Measurements from ENCODE around the gene CCT7.

CCT7 gene

GRCh38 chr2:73269686-73270465 is 35.8 kb downstream of the CCT7 start:
- FAIRE-seq = no peak

GRCh38 chr2:73272270-73272669 is 38.2 kb downstream of the CCT7 start:
- FAIRE-seq = no peak

DNA sequence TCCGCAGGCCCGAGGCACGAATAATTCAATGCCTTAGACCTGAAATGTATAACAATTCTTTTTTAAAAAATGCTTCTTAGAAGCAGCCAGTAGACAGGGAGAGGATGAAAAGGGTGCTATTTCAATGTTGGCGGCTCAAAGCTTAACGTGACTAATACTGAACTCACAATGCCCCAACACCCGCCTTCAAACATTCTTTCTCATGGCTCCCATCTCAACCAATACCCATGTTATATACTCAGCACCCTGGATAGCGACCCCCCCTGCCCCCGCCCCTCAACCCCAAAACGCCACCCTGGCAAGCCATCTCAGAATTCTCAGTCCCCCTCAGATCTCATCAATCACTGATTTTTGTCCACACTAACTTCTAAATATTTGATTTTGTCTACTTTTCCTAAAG is 45.7 kb downstream of the CCT7 start:
- FAIRE-seq = no peak

- FAIRE-seq = no peak
Observed at GRCh38 chr2:73281244-73281643, 47.1 kb downstream of the CCT7 start.

- FAIRE-seq = no peak
Observed at GRCh38 chr2:73282924-73283544, 48.9 kb downstream of the CCT7 start.

- FAIRE-seq = no peak
Observed at GRCh38 chr2:73283545-73284295, 49.6 kb downstream of the CCT7 start.

DNA sequence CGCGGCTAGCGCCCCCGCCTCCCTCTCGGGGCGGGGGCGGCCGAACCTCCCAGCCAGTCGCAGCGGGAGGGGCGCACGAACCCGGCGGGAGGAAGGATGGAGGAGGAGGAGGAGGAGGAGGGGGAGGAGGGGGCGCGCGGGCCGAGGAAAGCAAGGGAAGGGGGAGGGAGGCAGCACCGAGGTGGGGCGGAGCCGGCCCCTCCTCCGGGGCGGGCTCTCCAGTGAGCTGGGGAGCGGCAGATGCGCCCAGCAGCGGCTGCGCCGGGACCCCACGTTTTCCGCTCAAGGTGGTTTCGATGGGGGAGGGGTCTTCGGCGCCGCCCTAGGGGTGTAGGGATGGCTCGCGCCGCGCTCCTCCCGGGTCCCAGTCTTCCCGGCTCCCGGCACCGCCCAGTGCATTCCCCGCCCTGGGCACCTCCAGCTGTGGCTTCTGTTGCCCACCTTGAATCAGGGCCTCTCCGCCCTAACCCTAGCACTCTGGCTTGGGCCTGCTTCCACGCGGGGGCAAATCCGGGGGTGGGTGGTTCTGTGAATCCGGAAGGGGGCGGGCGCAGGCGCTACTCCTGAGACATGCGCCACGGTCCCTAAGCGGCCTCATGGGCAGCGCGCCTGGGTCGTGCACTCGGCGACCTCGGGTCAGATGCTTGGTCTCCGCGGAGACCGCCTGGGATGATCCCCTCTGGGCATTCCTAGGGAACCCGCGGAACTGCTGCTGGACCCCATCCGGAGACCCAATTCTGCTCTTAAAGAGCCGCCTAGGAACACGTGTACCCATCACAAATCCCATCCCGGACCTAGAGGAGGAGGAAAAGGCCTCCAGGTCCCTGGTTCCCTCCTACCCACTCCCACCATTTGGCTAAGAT is 50.4 kb downstream of the CCT7 start, which contains the start of gene FBXO41:
Gene FBXO41, minus strand, starts transcription at position 183 of the 863 bp plus-strand sequence. CDS start 14,848 bp downstream, outside the sequence.
- FAIRE-seq = no peak

DNA sequence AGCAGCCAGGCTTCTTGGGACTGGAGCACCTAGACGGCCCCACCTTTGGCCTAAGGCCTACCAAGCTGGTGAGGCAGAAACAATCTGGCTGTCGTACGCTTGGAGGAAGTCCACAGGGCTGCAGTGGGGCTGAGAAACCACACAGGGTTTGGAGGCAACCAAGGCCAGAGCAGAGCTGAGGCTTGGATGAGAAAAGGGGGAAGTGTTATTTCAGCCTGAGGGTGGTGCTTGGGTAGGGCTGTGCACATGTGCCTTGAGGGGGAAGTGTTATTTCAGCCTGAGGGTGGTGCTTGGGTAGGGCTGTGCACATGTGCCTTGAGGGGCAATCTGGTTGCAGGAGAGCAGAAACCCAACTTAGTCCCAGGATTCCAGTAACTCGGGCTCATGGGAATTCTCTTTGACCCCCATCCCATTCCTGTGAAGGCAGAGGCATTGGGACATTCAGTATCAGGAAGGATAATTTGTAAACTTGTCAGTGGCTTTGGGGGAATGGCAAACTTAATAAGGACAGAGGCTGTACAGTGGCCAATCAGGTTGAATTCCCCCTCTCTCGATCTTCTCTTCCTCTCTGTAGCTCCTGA is 51.1 kb downstream of the CCT7 start:
- FAIRE-seq = no peak

DNA sequence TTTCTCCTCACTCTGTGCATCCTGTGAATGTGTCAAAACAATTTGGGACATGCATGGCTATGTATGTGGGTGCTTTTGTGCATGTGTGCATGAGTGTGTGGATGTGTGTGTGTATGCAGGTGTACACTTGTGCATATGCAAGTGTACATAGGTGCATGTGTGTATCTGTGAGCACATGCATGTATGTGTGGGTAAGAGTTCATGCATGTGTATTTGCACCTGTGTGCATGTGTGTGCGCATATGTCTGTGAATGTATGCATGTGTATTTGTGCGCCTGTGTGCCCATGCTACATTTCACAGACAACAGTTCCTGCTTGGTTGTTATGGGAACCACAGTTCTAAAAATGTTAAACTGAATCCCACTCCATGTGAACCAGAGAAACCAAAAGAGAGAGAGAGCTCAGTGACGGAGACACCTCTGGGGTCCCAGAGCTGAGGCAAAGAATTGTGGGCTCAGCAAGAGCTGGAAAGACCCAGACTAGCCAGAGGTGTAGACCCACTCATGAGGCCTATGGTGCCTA is 52.1 kb downstream of the CCT7 start:
- FAIRE-seq = no peak

DNA sequence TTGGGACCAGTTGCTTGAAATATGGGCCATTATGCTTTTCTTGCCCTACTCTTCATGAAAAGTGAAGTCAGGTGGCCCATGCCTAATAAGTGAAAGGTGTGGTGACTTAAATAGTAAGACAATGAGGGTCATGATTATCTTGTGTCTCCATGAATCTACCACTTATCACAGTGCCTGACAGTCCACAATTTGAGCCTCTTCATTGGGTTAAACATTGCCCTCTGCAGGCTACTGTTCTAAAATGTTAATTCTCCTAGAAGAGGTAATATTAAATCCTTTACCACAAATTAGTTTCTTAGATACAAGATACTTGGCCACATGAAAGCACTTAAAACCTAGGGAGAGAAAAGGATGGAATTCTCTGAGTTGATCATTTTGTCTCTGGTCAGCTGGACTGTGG is 55.2 kb downstream of the CCT7 start:
- no peak for FAIRE-seq

GRCh38 chr2:73290049-73290839 is 56.1 kb downstream of the CCT7 start:
- FAIRE-seq = no peak

GRCh38 chr2:73291093-73291460 is 57.0 kb downstream of the CCT7 start:
- FAIRE-seq = no peak

GRCh38 chr2:73291461-73292315 is 57.6 kb downstream of the CCT7 start:
- no peak for FAIRE-seq

DNA sequence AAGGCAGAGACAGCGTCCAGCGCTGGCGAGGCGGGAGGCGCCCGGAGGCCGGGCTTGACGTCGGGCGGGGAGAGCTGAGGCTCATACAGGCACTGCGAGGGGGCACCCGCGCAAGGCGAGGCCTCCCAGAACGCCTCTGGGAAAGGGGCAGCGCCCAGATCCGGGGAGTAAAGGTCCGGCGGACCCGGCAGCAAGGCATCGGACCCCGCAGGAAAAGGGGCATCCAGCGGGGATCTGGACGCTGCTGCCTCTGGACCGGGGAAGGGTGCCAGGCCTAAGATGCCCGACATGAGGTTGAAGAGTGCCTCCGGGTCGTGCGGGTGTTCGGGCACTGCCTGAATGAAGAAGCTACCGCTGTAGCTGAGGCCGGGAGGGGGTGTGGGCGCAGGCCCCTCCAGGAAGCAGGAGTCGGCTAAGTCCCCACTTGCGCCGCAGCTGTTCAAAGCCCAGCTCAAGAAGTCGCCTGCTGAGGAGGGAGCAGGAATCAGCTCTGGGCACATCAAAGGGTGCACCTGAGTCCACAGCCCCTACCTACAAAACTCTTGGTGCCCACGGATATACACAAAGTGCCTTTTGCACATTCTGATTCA is 58.3 kb downstream of the CCT7 start:
- FAIRE-seq = no peak

DNA sequence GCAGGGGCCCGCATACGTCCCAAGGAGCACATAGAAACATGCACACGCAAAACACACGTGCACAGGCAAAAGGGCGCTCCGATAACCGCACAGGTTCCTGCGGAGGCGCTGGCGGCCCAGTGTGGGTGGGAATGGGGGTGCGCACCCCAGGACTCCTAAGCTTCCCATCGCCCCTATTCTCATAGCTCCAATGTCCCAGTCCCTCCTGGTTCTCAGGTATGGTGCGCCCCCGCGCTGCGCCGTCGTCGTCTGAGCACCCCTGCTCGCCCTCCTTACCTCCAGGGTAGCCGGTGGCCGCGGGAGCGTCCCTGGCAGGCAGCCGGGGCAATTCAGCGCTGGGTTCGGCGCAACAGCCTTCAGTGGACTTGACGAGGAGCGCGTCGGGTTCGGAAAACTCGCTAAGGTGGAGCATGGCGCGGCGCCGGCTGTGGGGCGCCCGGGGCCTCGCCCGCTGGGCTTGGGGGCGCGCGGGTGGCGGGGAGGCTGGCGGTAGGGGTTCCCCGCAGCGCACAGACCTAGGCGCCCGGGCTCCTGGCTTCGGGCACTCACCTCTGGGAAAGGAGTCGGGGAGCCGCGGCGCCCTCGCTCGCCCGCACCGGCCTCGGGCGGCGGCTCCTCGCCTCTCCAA is 58.9 kb downstream of the CCT7 start:
- no peak for FAIRE-seq

DNA sequence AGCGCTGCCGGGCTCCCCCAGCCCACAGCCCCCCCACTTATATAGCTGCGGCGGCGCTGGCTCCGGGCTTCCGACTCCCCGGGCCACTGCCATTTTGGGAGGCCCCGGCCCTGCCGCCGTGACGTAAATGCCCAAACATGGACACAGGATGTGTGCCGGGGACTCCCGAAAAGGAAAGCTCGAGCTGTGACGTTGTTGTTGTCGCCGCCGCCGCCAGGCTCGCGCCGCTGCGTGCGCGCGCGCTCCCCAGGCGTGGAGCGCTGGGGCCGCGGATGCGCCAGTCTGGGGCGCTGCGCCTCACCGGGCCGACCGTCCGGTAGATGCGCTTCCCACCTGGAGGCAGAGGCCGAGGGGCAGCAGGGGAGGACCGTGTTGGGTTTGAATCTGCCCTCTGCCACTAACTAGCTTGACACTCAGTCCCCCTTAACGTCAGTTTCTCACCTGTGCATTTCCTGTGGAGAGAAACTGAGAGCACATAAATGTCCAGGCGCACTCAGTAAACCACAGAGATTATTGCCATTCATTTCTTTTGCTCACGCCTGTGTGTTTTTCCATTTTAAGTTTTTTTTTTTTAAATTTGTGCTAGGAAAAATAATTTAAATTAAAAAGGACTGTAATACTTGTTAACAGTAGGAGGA is 59.5 kb downstream of the CCT7 start, which contains the start of gene EGR4:
Gene EGR4, minus strand, starts transcription at position 15 of the 638 bp plus-strand sequence. CDS start 231 bp downstream, outside the sequence.
- no peak for FAIRE-seq

- no peak for FAIRE-seq
Observed at GRCh38 chr2:73294239-73294638, 60.1 kb downstream of the CCT7 start.

- FAIRE-seq = no peak
Observed at GRCh38 chr2:73295751-73296400, 61.8 kb downstream of the CCT7 start.
